Fibroblast of skin of right biceps (primary cell): ENCODE measurements around the gene LSM3.

ENCODE experiments used
- DNase-seq: peaks from one replicate; pipeline ENCODE4 v3.0.0-alpha.2; 2013

The LSM3 gene

GRCh38 chr3:14201940-14202684 lies 23.5 kb downstream of the LSM3 start:
- DNase-seq: no peak

- no peak for DNase-seq
Observed at GRCh38 chr3:14202874-14203520, 24.4 kb downstream of the LSM3 start.

- DNase-seq: peak; percentile 82
Observed at GRCh38 chr3:14203521-14204079, 25.0 kb downstream of the LSM3 start.

- peak; percentile 67 for DNase-seq
Observed at GRCh38 chr3:14204515-14205284, 26.1 kb downstream of the LSM3 start.

GRCh38 chr3:14206548-14207177 lies 28.0 kb downstream of the LSM3 start:
- DNase-seq: no peak

- DNase-seq: no peak
Observed at GRCh38 chr3:14208168-14208567, 29.6 kb downstream of the LSM3 start.

GRCh38 chr3:14208977-14209394 lies 30.4 kb downstream of the LSM3 start:
- DNase-seq: peak; percentile 67

- DNase-seq: no peak
Observed at GRCh38 chr3:14209581-14210289, 31.1 kb downstream of the LSM3 start.

- DNase-seq: peak; percentile 78
Observed at GRCh38 chr3:14210290-14210688, 31.7 kb downstream of the LSM3 start.

GRCh38 chr3:14210843-14211594 lies 32.4 kb downstream of the LSM3 start:
- peak; percentile 100 for DNase-seq

GRCh38 chr3:14211621-14212020 lies 33.0 kb downstream of the LSM3 start:
- DNase-seq: peak; percentile 74

- no peak for DNase-seq
Observed at GRCh38 chr3:14212032-14212431, 33.4 kb downstream of the LSM3 start.

- no peak for DNase-seq
Observed at GRCh38 chr3:14213066-14213774, 34.6 kb downstream of the LSM3 start.

- no peak for DNase-seq
Observed at GRCh38 chr3:14214764-14215163, 36.1 kb downstream of the LSM3 start.

GRCh38 chr3:14216257-14217048 lies 37.8 kb downstream of the LSM3 start:
- peak; percentile 89 for DNase-seq

- DNase-seq: no peak
Observed at GRCh38 chr3:14218355-14218754, 39.7 kb downstream of the LSM3 start.

- no peak for DNase-seq
Observed at GRCh38 chr3:14220933-14221332, 42.3 kb downstream of the LSM3 start.

GRCh38 chr3:14221902-14222301 lies 43.3 kb downstream of the LSM3 start:
- no peak for DNase-seq

GRCh38 chr3:14222457-14222856 lies 43.8 kb downstream of the LSM3 start:
- DNase-seq: no peak
